GM19043 (cell line): ENCODE measurements around the gene DPP6.

ENCODE experiments used
- ATAC-seq: cut with Tn5 transposase; IDR thresholded peaks from one replicate; pipeline ENCODE4 v1.9.1; 2021; ENCODE audit warnings: low read depth; ENCODE audit not compliant: unreplicated experiment

Gene DPP6

GRCh38 chr7:154679379-154680053 is 627.3 kb downstream of the DPP6 start:
- ATAC-seq: no peak

DNA sequence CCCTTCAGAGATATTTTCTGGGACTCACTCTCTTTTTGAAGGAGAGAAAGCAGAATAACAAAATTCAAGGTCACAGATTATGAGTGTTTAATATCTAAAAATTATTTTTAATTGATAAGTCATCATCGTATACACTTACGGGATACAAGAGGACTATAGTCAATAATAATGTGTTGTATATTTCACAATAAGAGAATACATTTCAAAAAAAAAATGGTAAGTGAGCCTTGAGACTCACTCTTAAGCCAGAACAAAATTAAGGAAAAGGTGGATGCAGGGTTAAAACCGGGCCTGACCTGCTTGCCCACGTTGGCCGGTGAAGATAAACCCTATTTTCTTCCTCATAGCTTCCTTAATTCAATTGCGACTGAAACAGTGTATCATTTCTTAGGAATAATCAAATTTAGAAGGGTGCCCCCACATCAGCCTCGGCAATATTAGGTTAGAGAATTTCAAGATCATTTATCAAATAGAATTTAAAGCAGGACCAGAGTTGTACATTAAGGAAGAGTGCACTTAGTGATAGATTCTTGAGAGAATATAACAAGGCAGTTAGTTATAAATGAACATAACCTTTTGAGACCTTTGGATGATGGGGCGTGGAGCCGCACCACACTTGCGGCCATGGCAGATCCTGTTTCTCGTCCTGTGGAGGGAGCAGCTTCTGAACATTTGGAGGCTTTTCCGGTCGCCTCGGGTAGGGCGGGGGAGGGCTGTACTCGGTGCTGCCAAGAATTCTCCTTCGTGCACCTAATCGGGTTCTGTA is 628.9 kb downstream of the DPP6 start:
- ATAC-seq: no peak

DNA sequence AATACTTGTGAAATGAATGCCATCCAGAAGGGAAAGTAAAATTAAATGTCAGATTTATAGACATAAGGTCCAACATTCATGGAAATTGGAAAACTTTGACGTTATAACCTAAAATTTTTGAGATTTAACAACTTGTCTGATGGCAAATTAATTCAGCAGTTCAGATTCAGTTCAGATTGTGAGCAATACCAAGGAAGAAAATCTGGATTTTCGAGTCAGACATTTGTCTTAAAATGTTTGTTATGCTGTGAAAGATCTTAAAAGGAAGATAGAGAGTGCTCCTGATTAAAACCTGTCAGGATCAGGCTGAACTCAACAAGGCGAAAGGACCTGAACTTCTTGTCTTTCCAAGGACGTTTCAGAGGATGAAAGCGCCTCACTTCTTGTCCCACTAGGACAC is 629.8 kb downstream of the DPP6 start:
- no peak for ATAC-seq

- ATAC-seq: no peak
Measured at GRCh38 chr7:154684666-154685563, 632.7 kb downstream of the DPP6 start.

DNA sequence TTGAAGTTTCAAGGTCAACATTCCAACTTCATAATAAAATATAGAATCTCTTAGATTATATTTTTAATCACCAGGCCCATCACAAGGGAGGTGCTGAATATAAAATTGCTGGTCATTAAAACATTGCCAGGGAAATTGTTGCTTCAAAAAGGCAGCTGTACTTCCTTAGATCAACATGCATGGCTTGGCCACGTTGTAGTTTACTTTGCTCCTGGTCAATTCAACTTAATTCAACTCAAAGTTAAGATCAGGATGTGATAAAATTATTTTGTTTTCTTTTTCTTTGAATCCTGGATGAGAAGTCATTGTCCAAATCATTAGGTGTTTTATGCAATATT is 633.3 kb downstream of the DPP6 start:
- no peak for ATAC-seq

GRCh38 chr7:154686305-154686704 is 634.1 kb downstream of the DPP6 start:
- no peak for ATAC-seq

GRCh38 chr7:154688952-154689351 is 636.8 kb downstream of the DPP6 start:
- ATAC-seq: no peak

DNA sequence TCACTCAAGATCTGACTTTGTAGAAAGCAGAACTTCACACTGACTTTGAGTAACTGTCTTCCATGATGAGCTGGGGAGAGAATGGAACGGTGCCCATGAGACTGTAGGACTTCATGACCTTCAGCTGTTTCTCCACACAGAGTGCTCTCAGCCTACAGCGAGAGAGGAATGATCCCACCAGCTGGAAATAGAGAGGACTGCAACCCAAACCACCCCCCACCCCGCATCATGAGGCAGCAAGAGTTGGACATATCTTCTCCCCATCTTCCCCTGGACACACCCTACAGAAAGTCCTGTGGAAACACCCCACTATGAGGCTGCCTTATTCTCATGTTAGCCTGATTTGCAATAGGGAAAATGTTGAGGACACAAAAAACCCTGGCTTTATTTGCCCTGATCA is 638.2 kb downstream of the DPP6 start:
- ATAC-seq: no peak

DNA sequence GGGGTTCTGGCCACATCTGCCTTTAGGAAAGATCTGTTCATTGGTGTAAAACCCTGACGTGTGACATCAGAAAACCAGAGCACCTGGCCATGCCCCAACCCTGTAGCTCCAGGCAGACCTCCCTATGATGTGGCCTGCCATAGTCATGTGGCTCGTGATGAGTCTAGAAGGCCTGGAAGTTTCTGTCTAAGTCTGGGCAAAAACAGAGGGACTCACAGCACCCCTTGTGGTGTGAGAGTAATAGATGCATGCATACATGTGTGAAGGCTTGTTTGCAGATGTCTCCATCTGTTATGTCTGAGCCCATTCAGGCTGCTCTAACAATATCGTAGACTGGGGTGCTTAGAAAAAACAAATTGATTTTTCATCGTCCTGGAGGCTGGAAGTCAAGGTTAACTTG is 641.5 kb downstream of the DPP6 start:
- no peak for ATAC-seq

GRCh38 chr7:154695836-154696235 is 643.6 kb downstream of the DPP6 start:
- no peak for ATAC-seq

DNA sequence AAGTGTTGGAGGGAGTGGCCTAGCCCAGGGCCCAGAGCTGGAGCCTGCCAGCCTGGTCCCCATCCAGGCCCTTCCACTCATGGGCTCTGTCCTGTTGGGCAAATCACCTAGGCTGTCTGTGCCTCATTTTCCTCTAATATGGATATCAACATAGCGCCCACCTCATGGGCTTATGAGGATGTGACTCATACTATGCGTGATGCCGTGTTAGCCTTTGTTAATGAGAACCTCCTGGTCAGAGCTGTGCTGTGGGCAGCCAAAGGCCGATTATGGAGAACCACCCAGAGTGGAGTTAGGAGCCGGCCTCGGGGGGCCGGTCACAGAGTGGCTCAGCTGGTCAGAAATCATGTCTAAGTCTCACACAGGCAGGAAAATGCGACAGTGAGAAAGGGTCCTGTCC is 644.4 kb downstream of the DPP6 start:
- no peak for ATAC-seq

GRCh38 chr7:154698726-154699291 is 646.6 kb downstream of the DPP6 start:
- no peak for ATAC-seq

DNA sequence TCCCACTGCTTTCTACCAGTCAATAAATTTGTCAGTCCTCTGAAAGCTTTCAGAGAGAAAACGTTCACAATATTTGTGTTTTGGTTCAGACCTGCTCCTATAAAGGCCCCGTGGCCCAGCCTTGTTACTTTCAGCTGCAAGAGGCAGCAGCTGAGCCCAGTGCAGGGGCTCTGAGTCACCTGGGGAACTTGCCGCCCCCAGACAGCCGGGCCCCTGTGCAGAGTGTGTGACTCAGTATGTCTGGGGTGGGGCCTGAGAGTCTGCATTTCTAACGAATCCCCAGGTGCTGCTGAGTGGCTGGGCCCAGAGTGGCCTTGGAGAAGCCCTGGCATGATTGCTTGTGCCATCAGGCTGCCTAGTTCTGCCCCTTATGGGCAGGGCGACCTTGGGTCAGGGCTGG is 647.2 kb downstream of the DPP6 start:
- ATAC-seq: no peak

GRCh38 chr7:154709840-154710520 is 657.8 kb downstream of the DPP6 start:
- no peak for ATAC-seq

DNA sequence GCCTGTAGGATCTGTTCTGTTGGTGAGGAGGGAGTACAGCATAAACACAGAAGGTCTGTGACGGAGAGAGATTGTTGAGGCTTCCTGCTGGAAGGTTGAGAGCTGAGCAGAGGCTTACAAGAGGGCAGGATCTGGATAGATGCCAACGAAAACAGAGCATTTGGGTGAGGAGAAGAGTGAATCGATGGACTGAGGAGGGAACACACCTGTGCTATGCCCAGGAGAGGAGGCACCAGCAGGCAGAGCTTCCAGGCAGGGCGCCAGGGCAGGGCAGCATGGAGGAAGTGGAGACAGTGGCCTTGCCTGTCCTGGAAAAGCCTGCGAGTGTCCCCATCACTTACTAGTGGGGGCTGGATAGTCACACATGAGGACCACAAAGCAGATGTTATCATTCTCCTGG is 667.8 kb downstream of the DPP6 start:
- ATAC-seq: no peak

GRCh38 chr7:154721086-154721485 is 668.9 kb downstream of the DPP6 start:
- no peak for ATAC-seq

GRCh38 chr7:154726368-154726767 is 674.2 kb downstream of the DPP6 start:
- no peak for ATAC-seq

DNA sequence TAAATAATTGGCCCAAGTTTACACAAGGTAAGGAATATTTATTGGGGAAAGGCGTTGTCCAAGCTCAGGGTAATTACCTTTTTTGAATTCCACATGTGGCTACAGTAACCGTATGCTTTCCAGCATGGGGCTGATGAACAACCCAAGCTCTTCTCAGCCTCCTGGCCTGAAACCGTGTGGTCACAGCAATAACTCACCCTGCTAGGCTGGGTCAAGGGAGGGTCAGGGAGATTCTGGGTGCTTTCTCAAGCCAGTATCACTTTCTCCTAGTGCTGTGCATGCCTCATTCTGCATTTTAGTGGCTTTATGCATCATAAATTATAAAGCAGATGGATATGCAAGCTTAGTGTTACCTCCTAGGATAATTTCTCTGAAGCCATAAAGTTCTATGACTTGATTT is 676.9 kb downstream of the DPP6 start:
- ATAC-seq: no peak

- ATAC-seq: no peak
Measured at GRCh38 chr7:154735766-154736165, 683.6 kb downstream of the DPP6 start.

DNA sequence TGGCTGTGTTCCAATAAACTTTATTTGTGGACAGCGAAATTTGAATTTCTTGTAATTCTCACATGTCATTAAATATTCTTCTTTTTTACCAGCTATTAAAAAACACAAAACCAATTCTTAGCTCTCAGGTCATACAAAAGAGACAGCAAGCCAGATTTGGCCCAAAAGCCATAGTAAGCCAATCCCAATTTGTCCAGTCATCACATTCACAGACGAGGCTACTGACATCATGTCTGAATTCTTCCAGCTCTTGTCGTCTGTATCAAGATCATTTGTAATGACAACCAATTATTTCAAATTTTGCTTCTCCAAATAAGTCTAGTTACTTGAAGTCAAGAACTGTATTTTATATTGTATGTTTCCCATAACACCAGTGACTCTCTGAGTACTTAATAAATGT is 684.2 kb downstream of the DPP6 start:
- ATAC-seq: no peak

DNA sequence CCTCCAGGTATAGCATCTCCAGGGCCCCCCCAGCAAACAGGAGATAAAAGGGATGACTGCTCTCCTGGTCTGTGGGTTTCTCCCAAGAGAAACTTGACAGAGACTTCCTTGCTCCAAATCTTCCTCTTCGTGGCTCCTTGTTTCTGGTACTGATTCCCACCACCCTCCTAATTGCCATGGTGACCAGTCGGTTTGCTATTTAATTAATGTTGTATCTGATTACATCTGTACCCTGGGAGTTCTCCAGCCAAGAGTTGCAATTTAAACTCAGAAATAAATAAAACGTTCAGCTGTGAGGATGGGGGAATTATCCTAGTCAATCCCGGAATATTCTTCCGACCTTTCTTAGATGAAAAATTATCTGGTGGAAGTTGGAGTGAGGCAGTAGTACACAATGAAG is 686.0 kb downstream of the DPP6 start:
- no peak for ATAC-seq
